Motor neuron (in vitro differentiated cells): ENCODE measurements around the gene TPBG. TPM values are rescaled to one million over a fixed set of nuclear protein-coding genes. Genes with fewer than 3 reads are reported as not detected.

ENCODE experiments used
- ATAC-seq, 8 experiments: fragments of 200-7000 bp; cut with Tn5 transposase; replicated peaks in 6 of 8; 2 replicates each; pipeline ENCODE4 v1.8.0; 2021; ENCODE audit warnings: mild to moderate bottlenecking in 8 of 8, moderate library complexity in 8 of 8
- H3K27ac ChIP-seq, 2 donors: fragments of 250-450 bp; sonication (Bioruptor Pico); 2 replicates each; pipeline ENCODE4 v1.9.0; 2021; ENCODE audit warnings: antibody characterized with exemption in 2 of 2, mild to moderate bottlenecking in 2 of 2, moderate library complexity in 1 of 2
- H3K4me1 ChIP-seq, 2 donors: fragments of 250-450 bp; sonication (Bioruptor Pico); replicated peaks in 1 of 2; 2 replicates each; pipeline ENCODE4 v1.6.1; 2021; ENCODE audit warnings: antibody characterized with exemption in 2 of 2, mild to moderate bottlenecking in 2 of 2, moderate library complexity in 1 of 2
- H3K4me3 ChIP-seq, 5 donors: fragments of 250-450 bp; sonication (Bioruptor Pico); 2 replicates each; pipeline ENCODE4 v1.9.0; 2021; ENCODE audit warnings: antibody characterized with exemption in 5 of 5, mild to moderate bottlenecking in 5 of 5, moderate library complexity in 4 of 5
- WGBS, 10 experiments: fragments of 450-650 bp; shearing (Covaris generic); methylation state at CpG; one replicate each; pipeline ENCODE4 v1.0.0; 2022; 5-methylcytosine and 5-hydroxymethylcytosine counted together
- in situ Hi-C, 9 experiments: fragments of 400-800 bp; cut with MboI; loops; one replicate each; pipeline ENCODE4 v1.15.0; 2021; ENCODE audit warnings: low sequenced_read_pairs in 9 of 9, low pct_unique_long_range_greater_than_20kb in 2 of 9; ENCODE audit not compliant: unreplicated experiment in 9 of 9
- total RNA-seq, 8 experiments: library from RNA; unstranded; fragments of 300-600 nt; gene quantifications; 2 replicates each; pipeline versions ENCODE4 v1.2.3 to v1.2.4, GENCODE V29; 2022

The TPBG gene, protein sequence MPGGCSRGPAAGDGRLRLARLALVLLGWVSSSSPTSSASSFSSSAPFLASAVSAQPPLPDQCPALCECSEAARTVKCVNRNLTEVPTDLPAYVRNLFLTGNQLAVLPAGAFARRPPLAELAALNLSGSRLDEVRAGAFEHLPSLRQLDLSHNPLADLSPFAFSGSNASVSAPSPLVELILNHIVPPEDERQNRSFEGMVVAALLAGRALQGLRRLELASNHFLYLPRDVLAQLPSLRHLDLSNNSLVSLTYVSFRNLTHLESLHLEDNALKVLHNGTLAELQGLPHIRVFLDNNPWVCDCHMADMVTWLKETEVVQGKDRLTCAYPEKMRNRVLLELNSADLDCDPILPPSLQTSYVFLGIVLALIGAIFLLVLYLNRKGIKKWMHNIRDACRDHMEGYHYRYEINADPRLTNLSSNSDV
- 10 to 100 TPM in 4 of 8 experiments, 1 to 10 TPM in 4; 4.2 to 44.7 (median 11.1) TPM for total RNA-seq

DNA sequence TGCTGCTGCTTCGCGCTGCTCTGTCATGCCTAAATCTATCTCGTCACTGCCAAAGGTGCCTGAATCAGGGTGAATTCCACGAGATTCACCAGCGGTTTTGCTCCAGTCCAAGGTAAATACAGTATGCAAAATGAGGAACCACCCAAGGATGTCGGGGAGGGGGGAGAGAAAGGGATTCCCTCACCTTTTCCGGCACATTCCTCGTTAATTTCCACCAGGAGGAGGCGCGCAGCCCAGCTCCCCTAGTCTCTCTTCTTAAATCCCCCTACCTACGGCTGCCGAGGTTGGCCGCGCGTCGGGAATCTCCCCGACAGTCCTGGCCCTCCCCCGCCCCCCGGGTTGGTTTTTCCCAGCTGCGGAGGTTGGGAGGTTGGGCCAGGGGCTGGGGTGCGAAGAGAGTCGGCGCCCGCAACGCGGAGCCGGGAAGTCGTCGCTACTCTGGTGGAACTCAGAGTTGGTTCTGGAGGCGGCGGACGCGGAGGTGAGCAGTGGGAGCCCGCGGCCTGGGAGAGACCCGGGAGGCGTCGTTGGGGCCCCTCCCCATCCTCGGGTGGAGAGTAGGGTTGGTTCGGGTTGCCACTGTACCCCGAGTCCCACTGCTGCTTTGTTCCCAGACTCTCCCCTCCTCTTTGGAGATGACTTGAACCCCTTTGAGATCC, at the start of gene TPBG:
Gene TPBG, plus strand, starts transcription at position 390 of the 659 bp plus-strand sequence. CDS start 1,145 bp downstream, outside the sequence.
- in situ Hi-C loops = no loop called here
- ATAC-seq = peak; percentile 60 to 77 (median 72)
- no peak within 1 kb of the TSS for H3K27ac ChIP-seq
- H3K4me3 ChIP-seq = peak within 1 kb of the TSS; percentile 37 to 56 (median 48)
- peaks cover 0 to 7% of the 10 kb centered on the region in 2 donors for H3K4me1 ChIP-seq
- 0 to 17% (median 0%) methylated on average over 1 to 19 of the region's 41 CpGs; no CpG with 5 or more reads in 2 of the 10 experiments for WGBS, 10 experiments

DNA sequence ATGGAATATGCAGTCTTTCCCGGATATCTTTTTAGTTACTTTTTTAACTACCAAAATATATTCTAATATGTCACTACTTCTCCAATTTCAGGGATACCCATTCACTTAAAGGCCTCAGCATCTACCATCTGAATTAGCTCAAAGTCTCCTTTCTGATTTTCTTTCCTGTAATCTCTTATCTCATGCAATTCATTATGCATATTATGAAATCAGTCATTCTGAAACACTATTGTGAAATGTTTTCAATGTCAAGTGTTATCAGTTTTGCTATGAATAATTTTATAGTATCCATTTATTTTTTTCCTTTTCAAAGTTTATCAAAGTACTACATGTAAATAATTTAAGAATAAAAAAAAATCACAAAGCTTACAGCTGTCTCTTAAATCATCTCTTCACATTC, 41.2 kb upstream of the TPBG start:
- Histone ChIP-seq H3K4me3 (no peak overlapping the region), H3K4me1 (no peaks in the 10 kb centered on the region), H3K27ac (no peak overlapping the region)
- ATAC-seq = no peak
- WGBS, 10 experiments = 50 to 100% (median 93%) methylated on average over 1 of the region's 1 CpG; no CpG with 5 or more reads in 1 of the 10 experiments
- in situ Hi-C loops = no loop called here

GRCh38 chr6:82329766-82330165, 33.9 kb upstream of the TPBG start:
- peaks cover 10 to 20% of the 10 kb centered on the region in 2 donors for H3K4me1 ChIP-seq
- in situ Hi-C loops = no loop called here
- 41 to 83% (median 66%) methylated on average over 3 to 4 of the region's 4 CpGs; no CpG with 5 or more reads in 3 of the 10 experiments for WGBS, 10 experiments
- ATAC-seq = no peak
- no peak overlapping the region for H3K27ac ChIP-seq
- H3K4me3 ChIP-seq = no peak overlapping the region

GRCh38 chr6:82330171-82330804, 33.3 kb upstream of the TPBG start:
- Histone ChIP-seq H3K27ac (no peak overlapping the region), H3K4me1 (peaks cover 10 to 20% of the 10 kb centered on the region in 2 donors), H3K4me3 (no peak overlapping the region)
- 50 to 100% (median 83%) methylated on average over 1 to 2 of the region's 2 CpGs; no CpG with 5 or more reads in 2 of the 10 experiments for WGBS, 10 experiments
- peak in 3 of 8 experiments; percentile 27 to 44 (median 33) for ATAC-seq
- in situ Hi-C loops = no loop called here

- peak in 4 of 8 experiments; percentile 21 to 94 (median 90) for ATAC-seq
Observed at GRCh38 chr6:82331031-82331773, 32.4 kb upstream of the TPBG start.

DNA sequence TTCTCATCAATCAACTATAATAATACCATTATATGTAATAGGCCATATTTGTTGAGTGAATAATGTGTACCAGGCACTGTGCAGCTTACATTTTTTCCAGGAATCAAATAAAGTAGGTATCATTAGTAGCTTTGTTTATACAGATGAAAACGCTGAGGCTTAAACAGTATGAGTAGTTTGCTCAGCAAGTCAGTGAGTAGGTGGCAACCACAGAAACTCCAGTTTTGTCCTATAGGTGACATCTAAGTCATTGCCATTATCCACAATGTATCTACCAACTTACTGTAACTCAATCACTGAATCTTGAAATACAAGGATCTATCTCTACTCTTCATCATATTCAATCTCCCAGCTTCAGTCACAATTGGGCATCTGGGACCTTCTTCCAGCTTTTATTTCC, 29.8 kb upstream of the TPBG start:
- 83 to 100% (median 100%) methylated on average over 1 of the region's 1 CpG; no CpG with 5 or more reads in 5 of the 10 experiments for WGBS, 10 experiments
- no peak for ATAC-seq
- Histone ChIP-seq H3K4me3 (no peak overlapping the region), H3K4me1 (peaks cover 10 to 20% of the 10 kb centered on the region in 2 donors), H3K27ac (no peak overlapping the region)
- in situ Hi-C loops = no loop called here

More at GRCh38 chr6:82331031-82331773, 32.4 kb upstream of the TPBG start:
- Histone ChIP-seq H3K27ac (no peak overlapping the region), H3K4me1 (peaks cover 10 to 20% of the 10 kb centered on the region in 2 donors), H3K4me3 (no peak overlapping the region)
- 0 to 64% (median 8%) methylated on average over 1 to 2 of the region's 2 CpGs; no CpG with 5 or more reads in 3 of the 10 experiments for WGBS, 10 experiments
- in situ Hi-C loops = no loop called here

GRCh38 chr6:82337688-82338257, 25.8 kb upstream of the TPBG start:
- H3K4me3 ChIP-seq = no peak overlapping the region
- WGBS, 10 experiments = 0 to 94% (median 80%) methylated on average over 1 to 4 of the region's 4 CpGs; no CpG with 5 or more reads in 2 of the 10 experiments
- no peak overlapping the region for H3K27ac ChIP-seq
- ATAC-seq = no peak
- in situ Hi-C loops = no loop called here
- H3K4me1 ChIP-seq = no peaks in the 10 kb centered on the region

- Histone ChIP-seq H3K4me1 (no peaks in the 10 kb centered on the region), H3K4me3 (no peak overlapping the region), H3K27ac (no peak overlapping the region)
- WGBS, 10 experiments = 40 to 100% (median 91%) methylated on average over 1 to 6 of the region's 6 CpGs
- no peak for ATAC-seq
- in situ Hi-C loops = no loop called here
Observed at GRCh38 chr6:82348130-82348529, 15.5 kb upstream of the TPBG start.

DNA sequence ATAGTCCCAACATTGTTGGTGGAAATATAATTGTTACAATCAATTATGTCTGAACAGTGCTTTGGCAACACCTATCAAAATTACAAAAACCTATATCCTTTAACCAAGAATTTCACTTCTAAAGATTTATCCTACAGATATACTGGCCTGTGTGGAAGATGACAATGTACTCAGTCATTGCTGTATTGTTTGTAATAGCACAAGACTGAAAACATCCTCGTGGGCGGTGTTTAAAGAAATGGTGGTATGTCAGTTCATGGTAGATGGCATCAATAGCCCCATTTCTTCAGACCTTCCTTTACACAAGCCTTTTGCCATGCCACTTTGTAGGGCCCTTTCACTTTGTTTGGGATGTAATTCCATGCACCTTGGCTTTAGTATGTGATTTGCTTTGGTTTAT, 9.8 kb upstream of the TPBG start:
- ATAC-seq = no peak
- 60 to 100% (median 86%) methylated on average over 1 to 2 of the region's 2 CpGs; no CpG with 5 or more reads in 4 of the 10 experiments for WGBS, 10 experiments
- H3K4me3 ChIP-seq = no peak overlapping the region
- no peak overlapping the region for H3K27ac ChIP-seq
- no peaks in the 10 kb centered on the region for H3K4me1 ChIP-seq
- in situ Hi-C loops = no loop called here

DNA sequence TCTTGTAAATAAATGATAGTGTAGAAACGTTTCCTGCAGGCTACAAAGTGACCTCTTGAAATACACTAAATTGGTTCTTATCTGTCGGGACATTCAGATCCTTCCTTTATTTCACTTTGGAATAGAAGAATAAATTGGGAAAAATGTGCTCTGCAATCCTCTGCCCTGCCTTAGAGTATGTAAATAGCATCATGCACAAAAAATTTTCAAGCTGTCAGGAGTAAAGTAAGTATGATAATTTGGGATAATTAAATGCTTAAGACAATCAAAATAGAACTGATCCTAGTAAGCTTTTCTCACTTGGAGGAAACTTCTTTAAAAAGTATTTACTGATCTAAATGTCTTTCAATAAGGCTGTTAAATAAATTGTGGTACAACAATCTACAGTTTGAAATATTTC, 3.1 kb upstream of the TPBG start:
- Histone ChIP-seq H3K4me1 (peaks cover 0 to 3% of the 10 kb centered on the region in 2 donors), H3K4me3 (no peak overlapping the region), H3K27ac (no peak overlapping the region)
- WGBS, 10 experiments = 24 to 100% (median 56%) methylated on average over 1 to 2 of the region's 2 CpGs
- in situ Hi-C loops = no loop called here
- no peak for ATAC-seq

GRCh38 chr6:82361631-82362030, 2.0 kb upstream of the TPBG start:
- ATAC-seq = no peak
- 20 to 95% (median 73%) methylated on average over 2 to 3 of the region's 3 CpGs; no CpG with 5 or more reads in 1 of the 10 experiments for WGBS, 10 experiments
- no peak overlapping the region for H3K4me3 ChIP-seq
- H3K27ac ChIP-seq = no peak overlapping the region
- peaks cover 0 to 7% of the 10 kb centered on the region in 2 donors for H3K4me1 ChIP-seq
- in situ Hi-C loops = no loop called here

- peaks cover 0 to 7% of the 10 kb centered on the region in 2 donors for H3K4me1 ChIP-seq
- no peak for ATAC-seq
- WGBS, 10 experiments = 29 to 83% (median 61%) methylated on average over 2 to 4 of the region's 4 CpGs
- in situ Hi-C loops = no loop called here
- H3K4me3 ChIP-seq = no peak overlapping the region
- no peak overlapping the region for H3K27ac ChIP-seq
Observed at GRCh38 chr6:82362144-82362543, 1.5 kb upstream of the TPBG start.
